GM19455 (cell line): Measurements from ENCODE around the gene NAT16.
A peak's percentile ranks its signal among the peaks of the same experiment; 100 is the strongest.
"Not testable (repeated sequence)": the region's sequence is repeated elsewhere in the genome, so short reads cannot be mapped to it uniquely, and the experiment has no call there.

Source experiments
- ATAC-seq: cut with Tn5 transposase; IDR thresholded peaks from one replicate; pipeline ENCODE4 v1.9.1; 2021; ENCODE audit not compliant: unreplicated experiment

Gene NAT16

DNA sequence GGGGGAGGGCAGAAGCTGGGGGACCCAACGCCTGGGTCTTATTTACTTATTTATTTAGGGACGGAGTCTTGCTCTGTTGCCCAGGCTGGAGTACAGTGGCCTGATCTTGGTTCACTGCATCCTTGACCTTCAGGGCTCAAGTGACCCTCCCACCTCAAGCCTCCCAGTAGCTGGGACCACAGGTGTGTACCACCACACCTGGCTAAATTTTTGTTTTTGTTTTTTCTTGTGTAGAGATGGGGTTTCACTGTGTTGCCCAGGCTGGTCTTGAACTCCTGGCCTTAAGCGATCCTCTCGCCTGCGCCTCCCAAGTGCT is 22.5 kb upstream of the NAT16 start:
- ATAC-seq: no peak

GRCh38 chr7:101201695-101202602 is 21.9 kb upstream of the NAT16 start:
- no peak for ATAC-seq

- ATAC-seq: no peak
These were observed 20.9 kb upstream of the NAT16 start, which contains the start of gene MOGAT3 for GRCh38 chr7:101200862-101201599. Gene MOGAT3, minus strand, starts transcription at chr7:101201036. Its CDS starts 182 bp downstream, at chr7:101200854.

- no peak for ATAC-seq
These were observed 20.4 kb upstream of the NAT16 start for GRCh38 chr7:101200504-101200861.

DNA sequence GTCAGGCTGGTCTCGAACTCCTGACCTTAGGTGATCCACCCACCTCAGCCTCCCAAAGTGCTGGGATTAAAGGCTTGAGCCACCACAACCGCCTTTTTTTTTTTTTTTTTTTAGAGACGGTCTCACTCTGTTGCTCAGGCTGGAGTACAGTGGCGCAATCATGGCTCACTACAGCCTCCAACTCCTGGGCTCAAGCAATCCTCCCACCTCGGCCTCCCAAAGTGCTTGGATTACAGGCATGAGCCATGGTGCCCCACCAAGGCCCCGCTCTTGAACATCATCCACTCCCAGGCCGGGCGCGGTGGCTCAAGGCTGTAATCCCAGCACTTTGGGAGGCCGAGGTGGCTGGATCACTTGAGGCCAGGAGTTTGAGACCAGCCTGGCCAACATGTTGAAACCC is 19.4 kb upstream of the NAT16 start:
- ATAC-seq: not testable (repeated sequence)

DNA sequence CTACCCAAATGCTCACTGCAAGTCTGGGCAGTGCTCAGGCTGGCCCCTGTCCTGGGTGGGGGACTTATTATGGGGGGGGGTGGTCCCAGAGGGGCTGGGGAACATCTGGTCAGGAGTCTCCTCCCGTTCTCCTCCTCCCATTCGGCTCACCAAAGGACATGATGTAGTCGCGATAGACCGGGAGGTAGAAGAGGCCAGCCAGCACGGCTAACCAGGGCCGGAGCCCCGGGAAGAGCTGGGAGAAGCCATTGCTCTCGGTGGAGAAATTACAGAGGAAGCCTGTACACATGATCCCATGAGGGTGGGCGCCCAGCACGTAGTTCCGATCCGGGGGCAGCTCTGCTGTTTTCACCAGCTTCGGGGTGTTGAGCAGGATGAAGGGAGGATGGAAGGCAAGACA is 18.4 kb upstream of the NAT16 start:
- ATAC-seq: no peak

- no peak for ATAC-seq
These were observed 17.9 kb upstream of the NAT16 start for GRCh38 chr7:101197991-101198390.

GRCh38 chr7:101195884-101196283 is 15.8 kb upstream of the NAT16 start:
- no peak for ATAC-seq

- ATAC-seq: no peak
These were observed 9.0 kb upstream of the NAT16 start for GRCh38 chr7:101189109-101189508.

- no peak for ATAC-seq
These were observed 6.8 kb upstream of the NAT16 start for GRCh38 chr7:101186844-101187428.

DNA sequence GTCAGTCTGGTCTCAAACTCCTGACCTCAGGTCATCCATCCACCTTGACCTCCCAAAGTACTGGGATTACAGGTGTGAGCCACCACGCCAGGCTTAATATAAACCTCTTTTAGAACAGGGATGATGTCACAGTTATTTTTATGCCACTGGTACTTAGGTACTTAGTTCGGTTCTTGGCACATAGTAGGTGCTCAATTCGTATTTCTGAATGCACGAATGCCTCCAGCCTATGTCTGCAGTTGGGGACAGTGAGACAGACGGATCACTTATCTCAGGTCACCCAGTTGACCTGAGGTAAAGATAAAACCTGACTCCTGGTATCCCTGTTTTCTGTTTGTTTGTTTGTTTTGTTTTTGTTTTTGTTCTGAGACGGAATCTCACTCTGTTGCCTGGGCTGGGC is 6.1 kb upstream of the NAT16 start:
- ATAC-seq: no peak

- ATAC-seq: no peak
These were observed 5.3 kb upstream of the NAT16 start for GRCh38 chr7:101185258-101185839.

- no peak for ATAC-seq
These were observed 380 bp downstream of the NAT16 start for GRCh38 chr7:101179713-101180112.

DNA sequence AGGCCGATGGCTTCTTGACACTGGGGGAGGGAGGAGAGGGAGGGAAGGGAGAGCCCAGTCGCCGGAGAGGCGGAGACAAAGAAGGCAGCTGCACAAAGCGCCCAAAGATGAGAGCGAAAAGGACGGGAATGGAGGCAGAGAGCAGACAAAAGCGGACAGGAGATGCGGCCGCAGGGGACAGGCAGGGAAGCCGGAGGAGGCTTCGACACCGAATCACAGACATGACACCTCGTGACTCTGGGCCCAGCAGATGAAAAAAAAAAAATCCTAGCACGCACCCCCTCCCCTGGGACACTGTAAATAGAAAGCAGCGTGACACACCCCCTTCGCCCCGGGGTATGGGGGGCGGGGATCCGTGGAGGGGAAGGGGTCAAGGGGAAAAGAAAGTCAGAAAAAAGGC is 976 bp downstream of the NAT16 start:
- no peak for ATAC-seq

- ATAC-seq: no peak
These were observed 2.4 kb downstream of the NAT16 start for GRCh38 chr7:101177644-101178043.

GRCh38 chr7:101175664-101176063 is 4.4 kb downstream of the NAT16 start:
- ATAC-seq: no peak

DNA sequence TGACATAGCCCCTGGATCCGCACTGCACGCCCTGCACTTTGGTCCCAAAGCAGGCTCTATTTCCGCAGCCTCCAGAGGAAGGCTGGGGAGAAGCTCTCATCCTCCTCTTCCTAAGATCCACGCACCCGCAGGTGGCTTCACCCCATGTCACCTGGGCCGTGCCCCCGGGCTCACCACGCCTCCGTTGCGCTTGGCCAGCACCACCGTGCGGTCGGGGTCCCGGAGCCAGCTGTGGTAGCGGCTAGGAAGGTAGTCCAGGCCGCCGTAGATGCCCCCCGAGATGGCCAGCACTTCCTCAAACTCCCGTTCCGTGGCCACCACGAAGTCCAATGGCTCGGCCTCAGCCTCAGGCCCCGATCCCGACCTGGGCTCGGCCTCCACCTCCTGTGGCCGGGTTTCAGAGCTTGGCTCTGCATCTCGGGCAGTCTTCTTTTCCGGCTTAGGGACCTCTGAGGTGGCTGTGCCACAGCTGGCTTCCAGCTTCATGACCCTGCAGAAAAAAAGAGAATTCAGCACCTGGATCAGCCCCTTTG is 5.7 kb downstream of the NAT16 start:
- no peak for ATAC-seq

- ATAC-seq: peak; percentile 52
These were observed 6.3 kb downstream of the NAT16 start for GRCh38 chr7:101173752-101174244.

DNA sequence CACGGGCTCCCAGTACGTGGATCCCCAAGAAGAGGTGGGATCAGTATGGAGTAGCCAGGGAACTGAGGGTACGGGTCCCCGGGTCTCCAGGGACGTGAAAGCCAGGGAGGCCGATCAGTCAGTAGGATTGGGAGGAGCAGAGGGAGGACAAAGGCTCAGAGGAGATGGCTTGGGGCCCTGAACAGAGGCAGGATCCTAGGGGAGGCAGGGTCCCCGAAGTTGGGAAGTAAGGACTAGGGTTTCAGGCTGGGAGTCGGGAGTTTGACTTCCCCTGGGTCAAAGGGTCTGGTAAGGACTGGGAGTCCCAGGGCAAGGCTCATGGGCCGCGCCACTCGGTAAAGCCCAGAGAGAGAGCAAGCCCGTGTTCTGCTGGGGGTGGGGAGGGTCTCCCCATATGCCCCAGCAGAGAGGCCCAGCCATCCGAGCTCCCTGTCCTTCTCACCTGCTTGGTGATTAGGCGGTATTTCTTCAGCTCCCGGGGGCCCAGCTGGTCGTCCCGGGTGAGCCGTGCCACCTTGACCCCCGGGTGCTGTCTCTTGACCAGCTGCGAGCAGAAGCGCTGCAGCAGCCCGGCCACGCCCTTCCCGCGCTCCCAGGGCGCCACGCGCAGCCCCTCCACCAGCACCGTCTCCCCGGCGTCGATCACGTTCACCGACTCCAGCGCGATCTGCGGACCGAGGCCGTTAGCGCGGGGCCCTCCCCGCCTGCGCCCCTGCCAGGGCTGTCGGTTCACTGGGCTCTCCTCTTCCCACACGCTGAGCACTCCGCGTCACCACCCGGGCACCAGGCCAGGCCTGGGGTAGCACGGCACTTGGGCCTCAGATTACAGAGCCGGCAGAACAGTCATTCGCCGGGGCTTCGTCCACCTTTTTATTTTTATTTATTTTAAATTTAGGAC is 7.0 kb downstream of the NAT16 start:
- ATAC-seq: no peak
